ENCODE measurements around the gene IL36G.

Gene IL36G

GRCh38 chr2:113027691-113028090 is 49.9 kb downstream of the IL36G start:
- H3K27me3 ChIP-seq (ENCODE audit: control insufficient read depth, insufficient read depth, low read length), result peaks cover 2% of the 10 kb centered on the region
- no peaks in the 10 kb centered on the region for H3K36me3 ChIP-seq (ENCODE audit: control insufficient read depth, insufficient read depth, low read length)
- H3K9ac ChIP-seq (ENCODE audit: low read depth, low read length), result no peak overlapping the region
- no peaks in the 10 kb centered on the region for H3K9me3 ChIP-seq (ENCODE audit: control insufficient read depth, insufficient read depth, low read length)
- no peaks in the 10 kb centered on the region for H3K4me1 ChIP-seq (ENCODE audit: control insufficient read depth, insufficient read depth, low read length)
- H3K4me3 ChIP-seq (ENCODE audit: low read depth, low read length), result no peak overlapping the region

GRCh38 chr2:113028112-113028511 is 50.3 kb downstream of the IL36G start:
- Histone ChIP-seq H3K9me3 (ENCODE audit: control insufficient read depth, insufficient read depth, low read length) (no peaks in the 10 kb centered on the region), H3K36me3 (ENCODE audit: control insufficient read depth, insufficient read depth, low read length) (no peaks in the 10 kb centered on the region), H3K4me3 (ENCODE audit: low read depth, low read length) (no peak overlapping the region), H3K9ac (ENCODE audit: low read depth, low read length) (no peak overlapping the region), H3K27me3 (ENCODE audit: control insufficient read depth, insufficient read depth, low read length) (peaks cover 2% of the 10 kb centered on the region), H3K4me1 (ENCODE audit: control insufficient read depth, insufficient read depth, low read length) (no peaks in the 10 kb centered on the region)

GRCh38 chr2:113032737-113033136 is 54.9 kb downstream of the IL36G start:
- no peak overlapping the region for H3K9ac ChIP-seq (ENCODE audit: low read depth, low read length)

GRCh38 chr2:113034016-113034415 is 56.2 kb downstream of the IL36G start:
- no peaks in the 10 kb centered on the region for H3K36me3 ChIP-seq (ENCODE audit: control insufficient read depth, insufficient read depth, low read length)
- no peak overlapping the region for H3K9ac ChIP-seq (ENCODE audit: low read depth, low read length)
- peaks cover 2% of the 10 kb centered on the region for H3K27me3 ChIP-seq (ENCODE audit: control insufficient read depth, insufficient read depth, low read length)
- H3K9me3 ChIP-seq (ENCODE audit: control insufficient read depth, insufficient read depth, low read length), result no peaks in the 10 kb centered on the region
- no peak overlapping the region for H3K4me3 ChIP-seq (ENCODE audit: low read depth, low read length)
- no peaks in the 10 kb centered on the region for H3K4me1 ChIP-seq (ENCODE audit: control insufficient read depth, insufficient read depth, low read length)

More at GRCh38 chr2:113032737-113033136, 54.9 kb downstream of the IL36G start:
- Histone ChIP-seq H3K4me3 (ENCODE audit: low read depth, low read length) (no peak overlapping the region), H3K36me3 (ENCODE audit: control insufficient read depth, insufficient read depth, low read length) (no peaks in the 10 kb centered on the region), H3K27me3 (ENCODE audit: control insufficient read depth, insufficient read depth, low read length) (peaks cover 2% of the 10 kb centered on the region), H3K9me3 (ENCODE audit: control insufficient read depth, insufficient read depth, low read length) (no peaks in the 10 kb centered on the region), H3K4me1 (ENCODE audit: control insufficient read depth, insufficient read depth, low read length) (no peaks in the 10 kb centered on the region)
